Keratinocyte (primary cell): ENCODE results near the gene CCN2. TPM values are rescaled to one million over a fixed set of nuclear protein-coding genes. Genes with fewer than 3 reads are reported as not detected.

Experiments used
- DNase-seq: peaks from one replicate; pipeline ENCODE4 v3.0.0-alpha.2; 2011; ENCODE audit warnings: low read depth, missing footprints, low spot score
- FAIRE-seq: peaks from 2 replicates; lab custom pipeline; 2011; peaks lifted over from hg19 to GRCh38; lab: Jason Lieb, UNC
- H2AFZ ChIP-seq: 2 replicates; pipeline ENCODE4 v1.6.0; 2012; ENCODE audit warnings: low read length, control low read depth, inconsistent platforms; ENCODE audit not compliant: control insufficient read depth
- H3K27ac ChIP-seq: 2 replicates; pipeline ENCODE4 v1.5.1; 2011; ENCODE audit warnings: low read length; ENCODE audit not compliant: control insufficient read depth, insufficient read depth
- H3K27me3 ChIP-seq: 3 replicates; pipeline ENCODE4 v1.6.0; 2011; ENCODE audit warnings: low read length; ENCODE audit not compliant: control insufficient read depth, insufficient read depth; ENCODE audit errors: extremely low read depth
- H3K36me3 ChIP-seq, 2 experiments: 2 replicates in 1 of 2; 3 replicates in 1 of 2; pipeline ENCODE4 v1.5.1; 2011; ENCODE audit warnings: low read length in 2 of 2, mild to moderate bottlenecking in 1 of 2; ENCODE audit not compliant: control insufficient read depth in 2 of 2, insufficient read depth in 2 of 2; ENCODE audit errors: extremely low read depth in 1 of 2
- H3K4me1 ChIP-seq: 3 replicates; pipeline ENCODE4 v1.5.1; 2011; ENCODE audit warnings: low read length; ENCODE audit not compliant: control insufficient read depth, insufficient read depth; ENCODE audit errors: extremely low read depth
- H3K4me2 ChIP-seq: 3 replicates; pipeline ENCODE4 v1.6.0; 2011; ENCODE audit warnings: low read depth, low read length; ENCODE audit not compliant: control insufficient read depth, insufficient read depth; ENCODE audit errors: extremely low read depth
- H3K4me3 ChIP-seq, 3 experiments: fragments of 200-600 bp in 1 of 3; sonication (generic) in 1 of 3; 2 replicates in 2 of 3; 3 replicates in 1 of 3; pipeline ENCODE4 v1.5.1; 2011 to 2016; ENCODE audit warnings: low read length in 3 of 3, mild to moderate bottlenecking in 3 of 3, control low read depth in 2 of 3, inconsistent platforms in 1 of 3, low read depth in 1 of 3, mixed read lengths in 1 of 3, mixed run types in 1 of 3, moderate library complexity in 1 of 3; ENCODE audit not compliant: control insufficient read depth in 2 of 3, insufficient read depth in 2 of 3; ENCODE audit errors: extremely low read depth in 1 of 3
- H3K79me2 ChIP-seq: 2 replicates; pipeline ENCODE4 v1.6.0; 2012; ENCODE audit warnings: low read length; ENCODE audit not compliant: control insufficient read depth, insufficient read depth
- H3K9ac ChIP-seq: 3 replicates; pipeline ENCODE4 v1.6.0; 2011; ENCODE audit warnings: low read length; ENCODE audit not compliant: control insufficient read depth, insufficient read depth; ENCODE audit errors: extremely low read depth
- H3K9me1 ChIP-seq: 3 replicates; pipeline ENCODE4 v1.6.0; 2011; ENCODE audit warnings: low read length; ENCODE audit not compliant: control insufficient read depth, insufficient read depth; ENCODE audit errors: extremely low read depth
- H3K9me3 ChIP-seq: 2 replicates; pipeline ENCODE4 v1.5.1; 2012; ENCODE audit warnings: low read depth, low read length; ENCODE audit not compliant: control insufficient read depth
- H4K20me1 ChIP-seq: 3 replicates; pipeline ENCODE4 v1.6.0; 2011; ENCODE audit warnings: low read length; ENCODE audit not compliant: control insufficient read depth, insufficient read depth; ENCODE audit errors: extremely low read depth
- EZH2 ChIP-seq: IDR thresholded peaks from one replicate; pipeline ENCODE4 v1.6.1; 2012; ENCODE audit warnings: inconsistent platforms, mild to moderate bottlenecking, low read length, moderate library complexity
- dilution Hi-C: fragments of 300-500 bp; cut with MboI; formaldehyde crosslinking; loops from one replicate; pipeline ENCODE4 v1.7.0; 2020; ENCODE audit warnings: low sequenced_read_pairs; ENCODE audit not compliant: extremely low pct_ligation_motif_present
- polyA plus RNA-seq, 5 experiments: library from polyadenylated mRNA; depleted of rRNA in 3 of 5; stranded (reverse) in 3 of 5; stranded (forward) in 1 of 5; unstranded in 1 of 5; fragments of >200 nt; gene quantifications; 1 replicate in 1 of 5; 2 replicates in 3 of 5; 3 replicates in 1 of 5; pipeline versions ENCODE4 v1.2.1 to v1.2.3, GENCODE V29; 2011 to 2012; ENCODE audit warnings: missing spikeins in 2 of 5, low read depth in 1 of 5, low replicate concordance in 1 of 5
- TF ChIP-seq, protein P1 (sequence below), 3 experiments: IDR thresholded peaks in 1 of 3; conservative IDR thresholded peaks in 1 of 3; optimal IDR thresholded peaks in 1 of 3; 2 replicates in 2 of 3; 3 replicates in 1 of 3; pipeline versions ENCODE3 to v1.5.1; 2011; ENCODE audit warnings: low read length in 3 of 3, mild to moderate bottlenecking in 3 of 3, moderate library complexity in 2 of 3, control low read depth in 1 of 3, inconsistent platforms in 1 of 3; ENCODE audit not compliant: insufficient read depth in 2 of 3; ENCODE audit errors: extremely low read depth in 1 of 3

Gene CCN2
- polyA plus RNA-seq, 1 donor (not counting 4 experiments of a cell fraction or from before 2014, with no cell fraction given) = 78.2 TPM

- Histone ChIP-seq H3K4me1 (no peaks in the 10 kb centered on the region), H3K4me3 (no peak overlapping the region), H4K20me1 (no peaks in the 10 kb centered on the region), H3K9me3 (no peaks in the 10 kb centered on the region), H3K36me3 (no peaks in the 10 kb centered on the region), H3K27ac (no peak overlapping the region), H3K79me2 (no peaks in the 10 kb centered on the region), H3K4me2 (no peak overlapping the region), H3K27me3 (no peaks in the 10 kb centered on the region), H3K9ac (no peak overlapping the region), H2AFZ (no peak overlapping the region), H3K9me1 (no peaks in the 10 kb centered on the region)
- dilution Hi-C loops = no loop called here
- TF ChIP-seq, protein P1, sequence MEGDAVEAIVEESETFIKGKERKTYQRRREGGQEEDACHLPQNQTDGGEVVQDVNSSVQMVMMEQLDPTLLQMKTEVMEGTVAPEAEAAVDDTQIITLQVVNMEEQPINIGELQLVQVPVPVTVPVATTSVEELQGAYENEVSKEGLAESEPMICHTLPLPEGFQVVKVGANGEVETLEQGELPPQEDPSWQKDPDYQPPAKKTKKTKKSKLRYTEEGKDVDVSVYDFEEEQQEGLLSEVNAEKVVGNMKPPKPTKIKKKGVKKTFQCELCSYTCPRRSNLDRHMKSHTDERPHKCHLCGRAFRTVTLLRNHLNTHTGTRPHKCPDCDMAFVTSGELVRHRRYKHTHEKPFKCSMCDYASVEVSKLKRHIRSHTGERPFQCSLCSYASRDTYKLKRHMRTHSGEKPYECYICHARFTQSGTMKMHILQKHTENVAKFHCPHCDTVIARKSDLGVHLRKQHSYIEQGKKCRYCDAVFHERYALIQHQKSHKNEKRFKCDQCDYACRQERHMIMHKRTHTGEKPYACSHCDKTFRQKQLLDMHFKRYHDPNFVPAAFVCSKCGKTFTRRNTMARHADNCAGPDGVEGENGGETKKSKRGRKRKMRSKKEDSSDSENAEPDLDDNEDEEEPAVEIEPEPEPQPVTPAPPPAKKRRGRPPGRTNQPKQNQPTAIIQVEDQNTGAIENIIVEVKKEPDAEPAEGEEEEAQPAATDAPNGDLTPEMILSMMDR (optimal IDR thresholded peaks at IDR 0.05 in 1 of 3, IDR thresholded peaks at IDR 0.05 in 1 of 3, conservative IDR thresholded peaks at IDR 0.05 in 1 of 3; ENCODE audit: extremely low read depth in 1 of 3, insufficient read depth in 2 of 3, low read length in 3 of 3) = no peak
- TF ChIP-seq EZH2 = no peak
- DNase-seq (no peak), FAIRE-seq (no peak)
These were observed 19.1 kb upstream of the CCN2 start for GRCh38 chr6:131970076-131970859.

GRCh38 chr6:131968656-131969055 is 17.5 kb upstream of the CCN2 start:
- Histone ChIP-seq H3K79me2 (no peaks in the 10 kb centered on the region), H3K9me3 (no peaks in the 10 kb centered on the region), H3K4me1 (no peaks in the 10 kb centered on the region), H4K20me1 (no peaks in the 10 kb centered on the region), H3K4me3 (no peak overlapping the region), H3K27me3 (no peaks in the 10 kb centered on the region), H3K9me1 (no peaks in the 10 kb centered on the region), H3K9ac (no peak overlapping the region), H3K4me2 (no peak overlapping the region), H3K27ac (no peak overlapping the region), H2AFZ (no peak overlapping the region), H3K36me3 (no peaks in the 10 kb centered on the region)
- TF ChIP-seq, protein P1 (optimal IDR thresholded peaks at IDR 0.05 in 1 of 3, IDR thresholded peaks at IDR 0.05 in 1 of 3, conservative IDR thresholded peaks at IDR 0.05 in 1 of 3; ENCODE audit: extremely low read depth in 1 of 3, insufficient read depth in 2 of 3, low read length in 3 of 3) = no peak
- TF ChIP-seq EZH2 = no peak
- no peak for FAIRE-seq
- DNase-seq = no peak
- dilution Hi-C loops = no loop called here
